ENCODE data around the gene LYL1. TPM values are rescaled to one million over a fixed set of nuclear protein-coding genes. Genes with fewer than 3 reads are reported as not detected.
A peak's percentile ranks its signal among the peaks of the same experiment; 100 is the strongest.

Gene LYL1
- total and polyA plus RNA-seq, 2 of the 4 experiments (the other 2 are of a cell fraction): 0.36 to 0.39 TPM

GRCh38 chr19:13146763-13147563, 44.3 kb upstream of the LYL1 start (continued):
- no peak for TF ChIP-seq MAZ (IDR thresholded peaks at IDR 0.05; ENCODE audit: borderline replicate concordance, low read depth, low read length)

GRCh38 chr19:13139633-13140311, 37.1 kb upstream of the LYL1 start:
- intact Hi-C loops (cut with micrococcal nuclease): no loop called here
- BruUV-seq (replicated peaks): TSS peak; percentile 34
- no peak overlapping the region for H2BK120ac ChIP-seq (ENCODE audit: low read depth, low read length)
- peaks cover 28% of the 10 kb centered on the region for H4K20me1 ChIP-seq (ENCODE audit: insufficient read depth, low read length)
- H2BK15ac ChIP-seq (ENCODE audit: low read depth, low read length): no peak overlapping the region
- H3K79me1 ChIP-seq (ENCODE audit: low read depth in 1 of 2, low read length in 2 of 2): peaks cover 9 to 65% of the 10 kb centered on the region in 2 experiments; a peak in 3 of 4 replicates
- H4K8ac ChIP-seq (ENCODE audit: low read depth in 2 of 2, low read length in 2 of 2): no peak overlapping the region
- H4K91ac ChIP-seq (ENCODE audit: insufficient read depth, low read depth, low read length): no peak overlapping the region
- H3K36me3 ChIP-seq (ENCODE audit: control insufficient read depth, insufficient read depth, low read length): peaks cover 54% of the 10 kb centered on the region
- H3K9me3 ChIP-seq (ENCODE audit: control insufficient read depth, insufficient read depth, low read length): no peaks in the 10 kb centered on the region
- H3K18ac ChIP-seq (ENCODE audit: low read depth, low read length): no peak overlapping the region
- ChIA-PET CTCF (no interaction called here), POLR2A (ENCODE audit: unreplicated experiment) (no interaction called here)
- WGBS, 2 experiments (ENCODE audit: extremely low coverage in 2 of 2, insufficient read length in 1 of 2): no CpG with 5 or more reads among the region's 11 CpGs
- no peak overlapping the region for H4K5ac ChIP-seq (ENCODE audit: low read depth, low read length)
- H3K14ac ChIP-seq (replicated peaks; ENCODE audit: low read depth, low read length): no peak overlapping the region
- H3K27ac ChIP-seq (ENCODE audit: insufficient read depth, low read length): peak overlapping the region; percentile 40; the same call in 1 of the 2 replicates
- in situ Hi-C loops (cut with MboI; ENCODE audit: low sequenced_read_pairs): no loop called here
- no peak overlapping the region for H3K4me3 ChIP-seq (ENCODE audit: insufficient read depth, low read depth, low read length)
- no peak overlapping the region for H3K23ac ChIP-seq (ENCODE audit: low read depth, low read length)
- H3K56ac ChIP-seq (ENCODE audit: extremely low read depth, insufficient read depth, low read length): no peak overlapping the region
- no peak overlapping the region for H2AK9ac ChIP-seq (replicated peaks; ENCODE audit: low read depth, low read length, poor library complexity)
- peaks cover 2% of the 10 kb centered on the region; the same call in 1 of the 2 replicates for H3K4me1 ChIP-seq (ENCODE audit: control insufficient read depth, insufficient read depth, low read length)
- no peak for DNase-seq
- H2AK5ac ChIP-seq (ENCODE audit: low read depth, low read length): no peak overlapping the region
- dilution Hi-C loops (cut with HindIII; ENCODE audit: low sequenced_read_pairs, unreplicated experiment): no loop called here
- H2BK20ac ChIP-seq (ENCODE audit: low read depth, low read length): no peak overlapping the region
- ATAC-seq (ENCODE audit: low read depth): no peak
- H3K4ac ChIP-seq (ENCODE audit: low read depth, low read length): no peak overlapping the region
- no peak overlapping the region for H2BK5ac ChIP-seq (ENCODE audit: low read depth, low read length, poor library complexity, severe bottlenecking)
- H3K9ac ChIP-seq (ENCODE audit: low read depth, low read length): no peak overlapping the region
- H3K4me2 ChIP-seq (ENCODE audit: low read depth, low read length): no peak overlapping the region
- TF ChIP-seq RFX5 (IDR thresholded peaks at IDR 0.05; ENCODE audit: low read depth, low read length) (no peak), POLR2A (IDR thresholded peaks at IDR 0.05; ENCODE audit: low read depth, low read length) (no peak), RAD21 (IDR thresholded peaks at IDR 0.05; ENCODE audit: low read length) (no peak), CHD1 (IDR thresholded peaks at IDR 0.05; ENCODE audit: low read depth, low read length) (no peak), CTCF (conservative IDR thresholded peaks at IDR 0.05; ENCODE audit: low read depth, low read length) (no peak), RCOR1 (IDR thresholded peaks at IDR 0.05; ENCODE audit: insufficient replicate concordance, low read length) (no peak), MAZ (IDR thresholded peaks at IDR 0.05; ENCODE audit: borderline replicate concordance, low read depth, low read length) (no peak), BHLHE40 (IDR thresholded peaks at IDR 0.05; ENCODE audit: low read depth, low read length) (no peak), FOS (IDR thresholded peaks at IDR 0.05; ENCODE audit: low read depth, low read length) (no peak), MXI1 (IDR thresholded peaks at IDR 0.05; ENCODE audit: borderline replicate concordance, low read depth, low read length) (no peak), NFE2L2 (IDR thresholded peaks at IDR 0.05; ENCODE audit: low read depth, low read length) (no peak), USF2 (IDR thresholded peaks at IDR 0.05; ENCODE audit: low read depth, low read length) (no peak)
- H3K9me1 ChIP-seq (ENCODE audit: insufficient read depth, low read length): peaks cover 10% of the 10 kb centered on the region
- no peaks in the 10 kb centered on the region for H3K27me3 ChIP-seq (ENCODE audit: control insufficient read depth, insufficient read depth, low read length)
- no peak overlapping the region for H2AFZ ChIP-seq (replicated peaks; ENCODE audit: low read length, poor library complexity)
